GM12891 (cell line): Measurements from ENCODE around the gene INSYN2B.

Source experiments
- PAX5 ChIP-seq: IDR thresholded peaks from 2 replicates; pipeline ENCODE4 v1.6.1; 2011; ENCODE audit warnings: low read length, moderate library complexity, mild to moderate bottlenecking; ENCODE audit not compliant: insufficient read depth, severe bottlenecking
- POLR2A ChIP-seq: IDR thresholded peaks from 2 replicates; pipeline ENCODE4 v1.6.1; 2011; ENCODE audit warnings: low read depth, low read length, control low read depth
- POLR2AphosphoS5 ChIP-seq: IDR thresholded peaks from 2 replicates; pipeline ENCODE4 v1.6.1; 2011; ENCODE audit warnings: low read depth, low read length, control low read depth
- SPI1 ChIP-seq: IDR thresholded peaks from 2 replicates; pipeline ENCODE4 v1.6.1; 2011; ENCODE audit warnings: low read depth, low read length, control low read depth
- TAF1 ChIP-seq: IDR thresholded peaks from 2 replicates; pipeline ENCODE4 v1.6.1; 2011; ENCODE audit warnings: low read depth, low read length, control low read depth

- no peak for TF ChIP-seq SPI1
- TF ChIP-seq PAX5, result no peak
- TF ChIP-seq POLR2A, result no peak
- no peak for TF ChIP-seq POLR2AphosphoS5
- no peak for TF ChIP-seq TAF1
Measured at GRCh38 chr5:169875731-169876130, 104.6 kb downstream of the INSYN2B start.
